T follicular helper cell (primary cell): ENCODE measurements around the gene RAB35.

Experiments used
- DNase-seq: peaks from one replicate; pipeline ENCODE4 v3.0.0-alpha.2; 2020; ENCODE audit warnings: low read depth

Gene RAB35

DNA sequence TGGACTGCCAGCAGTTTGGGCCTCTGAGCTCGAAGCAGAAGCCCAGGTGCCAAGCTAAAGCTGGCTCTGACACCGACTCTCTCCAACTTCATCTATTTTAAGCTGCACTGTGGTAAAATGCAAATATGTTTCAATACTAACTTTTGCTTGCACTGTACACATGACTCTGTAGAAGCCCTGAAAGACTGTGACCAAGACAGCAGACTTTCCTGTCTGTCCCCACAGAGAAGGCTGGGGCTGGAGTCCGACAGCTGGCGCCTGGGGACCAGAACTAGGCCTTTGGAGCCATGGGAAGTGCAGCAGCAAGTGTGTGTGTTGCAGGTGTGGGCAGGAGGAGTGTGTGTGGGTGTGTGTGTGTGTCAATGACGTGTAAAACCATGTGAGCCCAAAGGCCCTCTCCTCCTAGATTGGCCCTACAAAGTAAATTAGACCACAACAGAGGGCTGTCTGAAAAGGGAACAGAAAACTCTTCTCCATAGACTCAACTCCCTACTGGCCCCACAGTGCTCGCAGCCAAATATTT is 16.4 kb upstream of the RAB35 start:
- DNase-seq, result no peak

DNA sequence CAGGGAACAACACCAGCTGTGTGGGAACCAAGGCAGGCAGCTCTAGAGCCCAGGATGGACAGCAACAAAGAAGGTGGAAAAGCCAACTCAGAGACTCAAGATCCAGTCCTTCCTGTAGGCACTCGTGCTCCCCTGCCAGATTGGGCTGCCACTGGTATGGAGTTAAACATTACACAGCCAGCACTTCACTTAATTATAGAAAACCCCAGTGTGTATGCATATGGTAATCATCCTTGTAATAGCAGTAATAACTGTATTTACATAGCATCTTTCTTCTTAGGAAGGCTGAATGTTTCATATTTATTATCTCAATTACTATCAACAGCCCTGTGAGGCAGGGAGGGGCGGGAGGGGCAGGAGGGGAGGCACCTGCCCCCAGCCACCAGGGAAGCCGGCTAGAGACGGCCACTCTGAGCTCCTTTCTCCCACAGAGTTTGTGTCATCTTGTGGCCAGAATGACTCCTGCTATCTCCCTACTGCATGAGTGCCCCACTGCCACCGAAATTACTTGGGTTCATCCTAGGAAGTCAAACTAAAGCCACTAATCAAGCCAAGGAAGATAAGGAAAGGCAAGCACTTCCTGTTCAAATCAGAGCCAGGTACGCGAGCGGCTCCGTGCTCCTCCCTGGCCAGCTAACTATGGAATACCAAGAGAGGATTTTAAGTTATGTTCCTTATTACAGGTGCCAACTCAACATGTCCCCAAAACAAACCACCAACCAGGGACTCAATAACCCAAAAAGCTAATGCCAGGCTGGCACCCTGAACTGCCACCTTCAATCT is 15.7 kb upstream of the RAB35 start:
- DNase-seq, result no peak

DNA sequence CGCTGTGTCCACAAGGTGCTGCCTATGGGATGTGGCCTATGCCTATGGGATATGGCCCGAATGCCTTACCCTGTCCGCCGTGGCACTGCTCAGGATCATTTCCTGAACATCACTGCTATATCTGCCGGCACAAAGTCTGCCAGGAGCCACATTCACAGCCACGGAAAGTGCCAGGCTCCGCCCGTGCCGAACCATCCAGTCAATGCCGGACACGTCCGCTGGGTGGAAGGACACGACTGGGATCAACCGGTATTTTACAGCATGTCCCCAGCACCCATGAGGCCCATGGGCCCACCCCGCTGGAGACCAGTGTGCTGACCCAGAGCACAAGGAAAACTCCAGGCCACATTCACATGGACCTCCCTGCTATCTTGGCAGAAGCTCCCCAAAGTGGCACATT is 14.6 kb upstream of the RAB35 start:
- no peak for DNase-seq

DNA sequence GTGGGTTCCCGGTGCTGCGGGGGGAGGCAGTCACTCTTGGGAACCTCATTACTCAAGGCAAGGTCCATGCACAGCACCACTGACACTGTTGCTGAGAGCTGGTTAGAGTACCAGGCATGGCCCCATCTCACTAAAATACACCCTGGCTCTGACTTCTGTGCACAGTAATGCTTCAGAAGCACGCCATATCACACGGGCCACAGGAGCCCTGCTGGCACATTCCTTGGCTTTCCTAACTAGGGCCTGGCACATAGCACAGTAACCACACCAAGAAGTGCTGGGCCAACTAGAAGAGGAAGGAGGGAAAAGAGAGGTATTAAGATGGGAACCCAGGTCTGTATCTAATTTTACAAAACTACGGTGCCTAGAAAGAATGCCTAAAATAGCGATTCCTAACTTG is 13.5 kb upstream of the RAB35 start:
- DNase-seq, result no peak

DNA sequence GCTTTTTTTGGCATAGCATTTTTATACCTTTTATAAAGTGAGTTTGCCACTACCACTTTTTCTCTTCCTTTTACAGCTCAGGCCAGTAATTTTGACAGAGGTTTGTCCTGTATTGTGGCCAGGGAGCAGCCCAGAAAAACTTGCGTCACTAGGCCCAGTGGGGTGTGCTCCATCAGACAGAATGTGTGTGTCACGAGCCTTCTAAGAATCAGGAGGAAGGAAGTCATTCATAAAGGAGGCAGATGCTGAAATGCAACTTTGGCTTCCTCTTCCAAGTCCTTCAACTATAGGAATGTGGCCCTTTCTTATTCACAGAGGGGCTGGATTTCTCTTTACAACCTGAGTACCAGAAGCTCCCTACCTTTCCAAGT is 10.1 kb upstream of the RAB35 start:
- no peak for DNase-seq

DNA sequence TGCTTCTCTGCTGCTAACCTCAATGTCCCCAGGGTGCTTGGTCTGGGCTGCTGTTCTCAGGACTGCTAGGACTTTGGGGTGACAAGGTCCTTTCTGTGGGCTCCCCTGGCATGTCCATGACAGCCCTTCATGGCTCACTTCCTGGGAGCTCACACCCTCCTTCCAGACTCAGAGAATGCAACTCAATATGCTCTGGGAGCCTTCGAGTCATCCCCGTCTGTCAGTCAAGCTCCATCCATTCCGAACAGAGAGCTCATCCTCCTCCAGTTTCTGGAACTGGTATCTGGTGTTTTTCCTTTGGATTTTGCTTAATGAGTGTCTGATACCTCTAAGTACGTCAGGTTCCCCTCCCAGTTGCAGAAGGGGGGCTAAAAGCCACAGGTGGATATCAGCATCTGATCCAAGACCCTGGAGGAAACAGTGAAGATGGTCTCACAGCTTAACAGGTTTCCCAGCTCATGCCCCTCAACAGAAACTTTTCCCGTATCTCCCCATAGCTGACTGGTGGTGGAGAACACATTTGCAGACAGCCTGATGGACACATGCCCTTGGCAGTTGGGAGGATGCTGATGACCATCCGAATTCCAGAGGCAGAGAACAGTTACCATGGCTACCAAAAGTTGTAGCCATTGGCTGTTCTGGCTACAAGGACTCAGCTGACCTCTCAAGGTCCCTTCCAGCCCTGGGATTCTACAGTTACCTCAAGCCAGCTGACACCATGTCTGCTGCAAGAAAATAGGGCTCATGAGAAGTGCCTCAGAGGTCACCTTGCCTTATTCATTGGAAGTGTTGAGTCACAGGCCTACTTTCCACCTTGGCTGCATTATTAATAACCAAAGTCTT is 9.5 kb upstream of the RAB35 start:
- DNase-seq, result no peak

DNA sequence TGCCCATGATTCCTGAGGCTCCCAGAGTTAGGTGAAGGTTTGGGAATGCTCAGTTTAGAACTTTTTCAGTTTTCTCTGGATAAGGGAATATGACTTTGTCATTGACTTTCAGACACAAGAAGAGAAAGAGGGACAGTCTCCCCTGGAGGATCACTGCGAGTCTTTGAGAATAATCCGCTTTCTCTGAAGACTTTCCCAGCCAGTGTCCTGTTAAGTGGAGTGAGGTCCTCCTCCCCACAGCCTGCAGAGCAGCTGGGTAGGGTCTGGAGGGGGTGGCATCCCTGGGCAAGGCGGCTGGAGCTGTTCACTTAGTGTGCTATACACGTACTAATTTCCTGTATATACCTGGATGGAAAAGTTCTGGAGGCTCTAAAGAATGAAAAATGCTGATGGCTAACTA is 8.5 kb upstream of the RAB35 start:
- DNase-seq, result no peak

DNA sequence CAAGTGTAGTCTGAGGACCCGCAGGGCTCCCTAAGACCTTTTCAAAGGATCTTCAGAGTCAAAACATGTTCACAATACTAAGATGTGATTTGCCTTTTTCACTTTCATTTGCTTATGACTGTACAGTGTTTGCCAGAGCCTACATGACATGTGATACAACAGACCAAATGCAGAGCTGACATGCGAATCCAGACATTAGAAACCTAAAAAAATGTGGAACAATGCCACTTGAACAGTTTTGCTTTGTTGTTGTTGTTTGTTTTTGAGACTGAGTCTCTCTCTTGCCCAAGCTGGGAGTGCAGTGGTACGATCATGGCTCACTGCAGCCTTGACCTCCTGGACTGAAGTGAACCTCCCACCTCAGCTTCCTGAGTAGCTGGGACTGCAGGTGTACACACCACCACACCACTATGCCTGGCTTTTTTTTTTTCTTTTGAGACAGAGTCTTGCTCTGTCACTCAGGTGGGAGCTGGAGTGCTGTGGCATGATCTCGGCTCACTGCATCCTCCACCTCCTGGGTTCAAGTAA is 5.3 kb upstream of the RAB35 start:
- DNase-seq, result no peak

DNA sequence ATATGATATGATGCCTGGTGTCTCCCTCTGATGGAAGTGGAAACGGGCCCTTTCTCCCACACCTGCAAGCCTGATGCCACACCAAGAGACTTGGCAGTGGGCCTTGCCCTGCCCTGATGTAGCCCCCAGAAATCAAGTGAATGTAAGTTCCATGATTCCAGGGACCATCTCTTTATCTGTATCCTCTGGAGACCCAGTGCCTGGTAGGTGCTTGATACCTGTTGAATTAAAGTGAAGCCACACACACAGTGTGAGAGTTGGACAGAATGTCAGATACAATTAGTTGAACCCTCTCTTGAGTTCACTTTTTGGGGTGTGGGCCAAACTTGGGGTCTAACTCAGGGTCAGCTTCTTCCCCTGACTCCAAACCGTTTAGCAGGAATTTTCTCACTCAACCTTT is 4.8 kb upstream of the RAB35 start:
- DNase-seq, result no peak

DNA sequence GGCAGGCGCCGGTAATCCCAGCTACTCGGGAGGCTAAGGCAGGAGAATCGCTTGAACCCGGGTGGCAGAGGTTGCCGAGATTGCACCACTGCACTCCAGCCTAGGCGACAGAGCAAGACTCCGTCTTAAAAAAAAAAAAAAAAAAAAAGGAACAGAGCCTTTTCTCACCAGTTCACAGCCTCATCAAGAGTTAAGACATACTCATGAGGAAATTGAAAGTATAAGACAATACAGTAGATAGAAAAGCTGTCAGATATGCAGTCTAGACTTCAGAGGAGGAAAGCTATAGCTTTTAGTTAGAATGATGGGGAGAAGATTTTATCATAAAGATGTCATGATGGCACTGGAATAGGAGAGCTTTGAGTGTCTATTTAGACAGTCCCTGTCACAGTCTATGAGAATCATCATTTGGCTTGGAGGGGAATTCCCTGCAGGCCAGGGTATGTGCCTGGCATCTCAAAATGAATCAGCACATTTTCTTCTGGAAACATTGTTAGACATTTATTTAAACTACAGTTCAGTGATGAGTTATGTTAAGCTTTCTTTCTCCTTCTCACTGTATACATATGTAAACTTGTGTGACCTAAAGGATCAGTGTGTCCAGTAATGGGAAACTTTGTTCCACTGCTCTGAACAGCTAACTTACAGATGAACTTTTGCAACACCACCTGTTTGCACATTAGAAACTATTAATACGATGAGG is 2.9 kb upstream of the RAB35 start:
- no peak for DNase-seq

DNA sequence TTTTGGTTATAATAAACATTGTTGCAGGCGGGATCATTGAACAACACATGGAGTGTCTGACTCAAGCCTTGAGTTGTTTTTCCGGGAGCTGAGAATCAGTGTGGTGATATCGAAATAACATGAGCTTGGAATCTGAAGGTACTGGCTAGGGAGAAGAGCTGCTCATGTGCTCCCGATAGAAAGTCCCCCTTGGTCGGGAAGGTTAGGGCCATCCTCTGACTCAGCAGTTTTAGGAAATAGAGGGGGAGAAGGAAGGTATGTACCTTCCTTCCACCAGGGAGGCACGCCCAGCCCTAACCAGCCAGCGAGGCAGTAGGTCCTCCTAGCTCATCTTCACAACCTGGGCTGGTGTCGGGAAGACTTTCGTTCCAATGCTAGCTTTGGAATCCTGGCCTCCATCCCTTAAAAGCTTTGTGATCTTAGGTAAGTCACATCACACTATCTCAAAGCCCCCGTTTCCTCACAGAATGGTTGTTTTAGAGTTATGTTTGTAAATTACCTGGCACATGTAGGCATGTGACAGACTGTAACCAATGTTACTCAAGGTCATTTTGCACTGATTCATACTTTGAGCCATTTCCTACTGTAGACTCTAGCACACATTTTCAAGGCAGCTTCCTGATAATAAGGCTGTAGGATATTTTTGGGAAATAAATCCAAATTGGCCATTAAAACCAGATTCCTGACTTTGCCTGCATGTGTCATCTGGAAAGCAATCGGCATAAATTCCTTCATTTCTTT is 1.9 kb upstream of the RAB35 start:
- no peak for DNase-seq

DNA sequence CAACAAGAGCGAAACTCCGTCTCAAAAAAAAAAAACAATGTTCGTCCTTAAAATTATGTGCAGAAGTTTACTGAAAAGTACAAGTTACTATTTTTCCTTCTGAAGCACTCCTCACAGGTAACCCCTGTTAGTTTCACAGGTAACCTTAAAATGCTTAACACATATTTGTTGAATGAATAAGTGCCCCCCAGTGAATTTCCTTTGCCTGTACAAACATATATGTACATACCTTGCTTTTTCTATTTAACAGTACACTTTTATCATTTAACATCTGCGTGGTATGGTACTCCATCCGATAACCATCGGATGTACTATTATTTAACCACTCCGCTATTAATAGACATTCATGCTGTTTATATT is 1.4 kb upstream of the RAB35 start:
- DNase-seq, result no peak

DNA sequence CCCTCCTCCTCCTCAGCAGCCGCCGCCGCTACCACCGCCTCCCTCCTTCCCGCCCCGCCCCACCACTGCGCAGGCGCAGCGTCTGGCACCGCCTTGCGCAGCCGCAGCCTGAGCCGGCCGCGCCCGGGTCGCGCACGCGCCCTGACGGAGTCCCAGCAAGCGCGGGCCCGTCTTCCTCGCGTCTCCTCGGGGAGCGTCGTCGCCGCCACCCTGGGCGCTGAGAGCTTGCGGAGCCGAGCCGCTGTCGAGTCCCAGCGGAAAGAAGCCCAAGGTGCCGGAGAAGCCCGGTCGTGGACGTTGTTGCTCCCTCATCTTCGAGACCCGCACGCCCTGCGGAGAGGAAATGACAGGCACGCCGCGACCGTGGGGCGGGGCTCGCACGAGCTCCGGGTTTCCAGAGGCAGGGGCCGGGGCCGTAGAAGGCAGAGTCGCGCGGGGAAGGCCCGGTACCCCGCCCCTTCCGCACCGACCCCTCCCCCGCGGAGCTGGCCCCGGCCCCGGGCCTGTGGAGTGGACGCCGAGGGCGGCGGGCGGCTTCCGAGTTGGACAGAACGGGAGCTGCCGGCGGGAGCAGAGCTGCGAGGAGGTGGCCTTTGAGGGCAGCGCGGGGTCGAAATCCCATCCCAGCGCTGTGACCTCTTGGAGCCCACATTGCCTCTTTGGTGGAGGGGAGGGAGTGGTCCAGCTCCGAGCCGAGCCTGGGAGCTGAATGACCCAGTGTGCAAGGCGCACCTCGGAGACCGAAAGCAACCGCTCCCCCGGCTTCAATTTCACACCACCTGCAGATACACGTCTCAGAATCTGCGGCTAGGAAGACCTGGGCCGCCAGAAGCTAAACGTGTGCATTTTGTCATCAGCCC is 469 bp upstream of the RAB35 start:
- peak; percentile 96 for DNase-seq

DNA sequence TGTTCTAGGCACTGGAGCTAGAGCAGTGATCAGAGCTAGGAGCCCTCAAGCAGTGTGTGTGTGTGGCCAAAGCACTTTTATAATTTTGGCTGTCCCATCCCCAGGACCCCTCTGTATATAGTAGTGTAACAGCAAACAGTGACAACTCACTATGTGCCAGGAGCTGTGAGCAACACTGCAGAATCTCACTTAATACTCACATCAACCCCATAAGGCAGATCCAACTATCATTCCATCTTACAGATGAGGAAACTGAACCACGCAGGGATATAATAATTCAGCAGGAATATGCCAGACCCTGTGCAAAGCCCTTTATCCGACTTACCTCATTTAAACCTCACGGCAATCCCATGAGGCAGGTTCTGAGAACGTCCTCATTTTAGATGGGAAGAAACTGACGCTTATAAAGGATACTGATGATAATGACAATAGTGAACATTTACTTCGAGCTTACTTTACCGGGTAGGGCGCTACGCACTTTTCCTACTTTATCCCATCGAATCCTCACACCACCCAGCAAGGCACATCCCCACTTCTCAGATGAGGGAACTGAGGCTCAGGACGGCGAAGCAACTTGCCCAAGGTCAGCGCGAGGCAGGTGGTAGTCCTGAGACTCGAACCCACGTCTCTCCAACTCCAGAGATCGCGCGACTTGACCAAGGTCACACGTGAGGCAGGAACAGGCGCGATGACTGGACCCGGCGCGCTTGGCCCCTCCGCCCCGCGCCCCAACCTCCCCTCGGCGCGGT is 687 bp downstream of the RAB35 start:
- no peak for DNase-seq

DNA sequence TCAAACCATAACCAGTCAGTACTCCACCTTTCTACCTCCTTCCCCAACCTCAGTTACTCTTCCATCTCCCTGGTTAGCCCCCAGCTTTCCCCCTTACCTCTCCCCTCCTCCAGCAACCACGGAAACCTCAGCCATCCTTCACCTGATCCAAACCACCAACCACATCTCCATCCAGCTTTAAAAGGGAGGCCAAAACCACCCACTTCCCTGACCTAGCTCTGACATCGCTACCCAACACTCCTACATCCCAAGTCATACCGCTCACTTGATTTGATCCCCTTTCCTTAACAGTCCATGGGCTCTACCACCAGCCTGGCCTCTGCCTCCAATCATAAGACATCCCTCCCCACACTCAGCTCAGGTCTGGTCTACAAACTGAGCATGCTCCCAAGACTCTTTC is 1.5 kb downstream of the RAB35 start:
- no peak for DNase-seq

DNA sequence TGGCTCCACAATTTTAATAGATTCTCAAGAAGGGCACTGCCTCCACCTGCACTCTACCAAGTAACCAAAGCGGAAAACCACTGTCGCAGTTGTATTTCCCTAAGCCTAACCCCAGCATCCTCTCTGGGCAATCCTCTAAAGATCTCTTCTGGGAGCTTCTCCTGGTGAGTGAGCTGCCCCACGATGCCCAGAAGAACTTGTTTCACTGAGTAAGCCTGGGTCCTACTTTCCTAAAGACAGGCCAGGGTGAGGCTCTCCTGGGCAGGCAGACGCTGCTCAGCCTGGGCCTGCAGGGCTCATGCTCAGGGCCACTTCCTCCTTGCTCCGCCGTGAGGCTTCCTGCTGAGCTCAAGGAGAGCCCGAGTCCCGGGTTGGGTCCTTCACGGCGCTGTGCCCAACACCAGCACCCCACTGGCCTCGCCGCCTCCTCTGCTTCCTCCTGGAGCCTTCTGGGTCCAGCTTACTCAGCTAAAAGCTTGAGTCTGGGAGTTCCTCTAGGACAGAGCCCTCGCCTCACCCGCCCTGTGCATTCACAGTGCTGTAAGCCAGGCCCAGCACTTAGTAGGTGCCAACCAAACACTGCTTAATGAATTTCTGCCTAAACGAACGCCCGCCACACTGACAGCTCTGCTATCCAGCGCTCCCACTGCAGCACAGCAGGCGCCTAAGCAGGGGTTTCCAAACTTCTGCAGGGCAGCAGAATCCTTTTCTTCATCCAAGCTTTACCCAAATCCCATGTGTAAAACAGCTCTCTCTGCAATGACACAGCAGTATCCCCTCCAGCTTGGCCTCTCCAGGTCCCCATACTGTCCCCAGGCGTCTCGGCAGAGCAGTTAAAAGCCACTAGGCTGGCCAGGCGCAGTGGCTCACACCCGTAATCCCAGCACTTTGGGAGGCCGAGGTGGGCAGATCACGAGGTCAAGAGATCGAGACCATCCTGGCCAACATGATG is 5.7 kb downstream of the RAB35 start:
- DNase-seq, result peak; percentile 14

DNA sequence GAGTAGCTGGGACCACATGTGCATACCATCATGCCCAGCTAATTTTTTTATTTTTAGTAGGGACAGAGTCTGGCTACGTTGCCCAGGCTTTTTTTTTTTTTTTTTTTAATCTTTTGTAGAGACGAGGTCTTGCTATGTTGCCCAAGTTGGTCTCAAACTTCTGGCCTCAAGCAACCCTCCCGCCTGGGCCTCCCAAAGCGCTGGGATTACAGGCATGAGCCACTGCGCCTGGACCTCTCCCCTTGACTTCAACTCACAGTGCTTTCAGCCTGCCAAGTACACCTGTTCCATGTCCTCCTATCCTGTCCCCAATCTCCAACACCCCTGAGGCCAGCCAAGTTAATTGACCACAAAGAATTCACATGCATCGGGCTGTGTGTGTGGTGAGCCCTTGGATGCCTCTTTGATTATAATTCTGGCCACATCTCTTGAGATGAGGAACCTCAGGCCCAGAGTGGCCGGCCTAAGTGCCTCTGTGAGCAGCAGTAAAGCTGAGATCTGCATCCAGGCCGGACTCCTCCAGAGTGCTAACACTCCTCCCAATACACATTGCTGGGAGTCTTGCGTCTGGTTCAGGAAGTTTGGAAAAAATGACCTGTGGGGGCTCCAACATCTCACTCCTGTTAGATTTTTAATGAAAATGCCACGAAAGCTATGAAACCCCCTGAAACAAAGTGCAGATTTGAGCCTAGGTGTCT is 6.8 kb downstream of the RAB35 start:
- no peak for DNase-seq

DNA sequence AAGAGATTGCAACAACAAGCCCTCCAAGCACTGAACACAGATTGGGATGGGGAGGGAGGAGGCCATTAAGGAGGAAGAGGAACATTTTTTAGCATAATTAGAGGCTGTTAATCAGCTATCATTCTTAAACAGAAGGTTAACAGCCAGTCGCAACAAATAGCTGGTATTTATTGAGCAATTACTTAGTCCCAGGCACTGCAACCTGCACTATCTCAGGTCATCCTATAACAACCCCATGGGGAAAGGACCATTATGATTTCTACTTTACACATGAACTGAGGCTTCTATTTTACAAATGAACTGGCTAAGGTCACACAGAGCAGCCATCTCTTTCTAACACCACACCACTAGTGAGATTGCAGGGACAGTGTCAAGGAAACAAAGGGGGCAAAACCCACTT is 10.4 kb downstream of the RAB35 start:
- DNase-seq, result no peak
